IPS-NIHi7 (cell line): ENCODE results near the gene ACTN2.
A peak's percentile ranks its signal among the peaks of the same experiment; 100 is the strongest.

Source experiments
- DNase-seq: peaks from one replicate; pipeline ENCODE4 v3.0.0; 2012; ENCODE audit warnings: mixed read lengths; ENCODE audit errors: extremely low spot score

The ACTN2 gene

GRCh38 chr1:236742421-236743160 is 56.3 kb downstream of the ACTN2 start:
- no peak for DNase-seq

- DNase-seq, result no peak
These were observed 58.2 kb downstream of the ACTN2 start for GRCh38 chr1:236744533-236744932.

GRCh38 chr1:236746785-236747184 is 60.5 kb downstream of the ACTN2 start:
- DNase-seq, result no peak

GRCh38 chr1:236747311-236747985 is 61.1 kb downstream of the ACTN2 start:
- DNase-seq, result no peak

- DNase-seq, result no peak
These were observed 62.1 kb downstream of the ACTN2 start for GRCh38 chr1:236748268-236748870.

- DNase-seq, result no peak
These were observed 64.6 kb downstream of the ACTN2 start for GRCh38 chr1:236750928-236751327.

- DNase-seq, result no peak
These were observed 65.1 kb downstream of the ACTN2 start for GRCh38 chr1:236751385-236751784.

GRCh38 chr1:236751935-236752334 is 65.6 kb downstream of the ACTN2 start:
- DNase-seq, result no peak

- DNase-seq, result peak; percentile 61
These were observed 67.2 kb downstream of the ACTN2 start for GRCh38 chr1:236753516-236753915.

- no peak for DNase-seq
These were observed 67.7 kb downstream of the ACTN2 start for GRCh38 chr1:236753964-236754363.

- no peak for DNase-seq
These were observed 68.4 kb downstream of the ACTN2 start for GRCh38 chr1:236754525-236755210.

- DNase-seq, result no peak
These were observed 71.3 kb downstream of the ACTN2 start for GRCh38 chr1:236757640-236758039.

GRCh38 chr1:236759252-236759859 is 73.1 kb downstream of the ACTN2 start:
- peak; percentile 63 for DNase-seq

GRCh38 chr1:236760480-236760879 is 74.2 kb downstream of the ACTN2 start:
- no peak for DNase-seq

GRCh38 chr1:236760986-236761385 is 74.7 kb downstream of the ACTN2 start:
- no peak for DNase-seq

GRCh38 chr1:236761397-236762132 is 75.3 kb downstream of the ACTN2 start:
- no peak for DNase-seq

- DNase-seq, result no peak
These were observed 76.1 kb downstream of the ACTN2 start for GRCh38 chr1:236762410-236762809.

- DNase-seq, result no peak
These were observed 79.5 kb downstream of the ACTN2 start for GRCh38 chr1:236765831-236766230.

- DNase-seq, result no peak
These were observed 80.2 kb downstream of the ACTN2 start for GRCh38 chr1:236766506-236766905.

- DNase-seq, result no peak
These were observed 81.0 kb downstream of the ACTN2 start for GRCh38 chr1:236767276-236767675.

GRCh38 chr1:236768601-236769000 is 82.3 kb downstream of the ACTN2 start:
- DNase-seq, result no peak
